Measurements from ENCODE around the gene UPK2. TPM values are rescaled to one million over a fixed set of nuclear protein-coding genes. Genes with fewer than 3 reads are reported as not detected.

Gene UPK2
- total and polyA plus RNA-seq, 2 of the 13 experiments (the other 11 are each of a cell fraction or from before 2014, with no cell fraction given): not detected

DNA sequence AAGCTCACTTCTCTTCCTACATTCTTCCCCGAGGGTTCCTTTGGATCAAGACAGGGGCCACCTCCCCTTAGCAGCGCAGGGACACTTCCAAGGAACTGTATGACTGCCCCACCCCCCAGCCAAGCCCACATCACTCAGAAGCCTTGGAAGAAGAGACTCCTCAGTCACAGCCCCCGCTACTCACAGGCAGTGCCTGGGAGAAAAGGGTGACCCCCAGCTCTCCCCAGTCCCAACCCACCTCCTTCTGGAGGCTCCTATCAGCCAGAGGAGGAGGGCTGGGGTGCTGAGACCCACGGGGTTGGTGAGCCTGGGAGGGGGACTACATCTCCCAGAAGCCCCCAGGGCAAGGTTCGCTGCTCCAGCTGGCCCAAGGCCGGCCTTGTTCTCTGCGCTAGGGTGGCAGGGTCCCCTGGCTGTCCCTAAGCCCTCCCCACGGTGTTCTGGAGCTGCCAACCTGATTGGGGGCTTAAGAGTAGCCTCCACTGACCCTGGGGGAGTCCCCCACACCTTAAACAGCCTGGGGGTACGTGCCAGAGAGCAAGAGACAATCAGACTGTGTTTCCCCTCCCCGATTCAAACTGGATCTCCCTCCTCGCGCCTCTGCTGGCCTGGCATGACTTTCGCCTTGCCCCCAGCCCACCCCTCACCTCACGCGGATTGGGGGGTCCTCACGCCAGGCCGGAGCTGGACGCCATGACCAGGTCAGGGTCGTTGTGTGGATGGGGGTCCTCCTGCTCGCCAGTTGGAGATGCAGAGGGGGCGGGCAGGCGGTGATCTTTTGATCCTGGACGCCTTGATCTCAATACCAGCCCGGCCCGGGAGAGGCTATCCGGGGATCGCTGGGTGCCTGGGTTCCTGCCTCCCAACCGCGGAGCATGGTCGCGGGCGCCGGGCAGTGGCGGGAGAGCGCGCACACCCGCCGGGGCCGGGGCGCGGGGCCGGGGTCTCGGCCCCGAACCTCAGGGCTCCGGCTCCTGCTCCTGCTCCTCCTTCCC is 31.2 kb upstream of the UPK2 start (continued):
- TF ChIP-seq, protein P1, sequence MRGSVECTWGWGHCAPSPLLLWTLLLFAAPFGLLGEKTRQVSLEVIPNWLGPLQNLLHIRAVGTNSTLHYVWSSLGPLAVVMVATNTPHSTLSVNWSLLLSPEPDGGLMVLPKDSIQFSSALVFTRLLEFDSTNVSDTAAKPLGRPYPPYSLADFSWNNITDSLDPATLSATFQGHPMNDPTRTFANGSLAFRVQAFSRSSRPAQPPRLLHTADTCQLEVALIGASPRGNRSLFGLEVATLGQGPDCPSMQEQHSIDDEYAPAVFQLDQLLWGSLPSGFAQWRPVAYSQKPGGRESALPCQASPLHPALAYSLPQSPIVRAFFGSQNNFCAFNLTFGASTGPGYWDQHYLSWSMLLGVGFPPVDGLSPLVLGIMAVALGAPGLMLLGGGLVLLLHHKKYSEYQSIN (CRISPR knock-in tag; IDR thresholded peaks at IDR 0.05; ENCODE audit: borderline replicate concordance): no peak
- TF ChIP-seq SOX6 (IDR thresholded peaks at IDR 0.05) (no peak), SOX6 (CRISPR knock-in tag; IDR thresholded peaks at IDR 0.05) (peak; percentile 8; the same call in 1 of the 2 replicates), SMYD3 (CRISPR knock-in tag; IDR thresholded peaks at IDR 0.05) (no peak), RXRB (CRISPR knock-in tag; IDR thresholded peaks at IDR 0.05; ENCODE audit: borderline replicate concordance) (no peak; the same call in 1 of the 2 replicates), ZBTB44 (CRISPR knock-in tag; IDR thresholded peaks at IDR 0.05) (no peak), KLF13 (CRISPR knock-in tag; IDR thresholded peaks at IDR 0.05) (no peak), NCOA5 (CRISPR knock-in tag; IDR thresholded peaks at IDR 0.05) (no peak), HOXA5 (CRISPR knock-in tag; IDR thresholded peaks at IDR 0.05) (no peak), ISX (CRISPR knock-in tag; conservative IDR thresholded peaks at IDR 0.05) (no peak), HOXA7 (CRISPR knock-in tag; IDR thresholded peaks at IDR 0.05) (no peak), ZNF850 (CRISPR knock-in tag; conservative IDR thresholded peaks at IDR 0.05) (no peak), MED8 (CRISPR knock-in tag; IDR thresholded peaks at IDR 0.05; ENCODE audit: insufficient replicate concordance) (no peak)
- TF ChIP-seq, protein P2, sequence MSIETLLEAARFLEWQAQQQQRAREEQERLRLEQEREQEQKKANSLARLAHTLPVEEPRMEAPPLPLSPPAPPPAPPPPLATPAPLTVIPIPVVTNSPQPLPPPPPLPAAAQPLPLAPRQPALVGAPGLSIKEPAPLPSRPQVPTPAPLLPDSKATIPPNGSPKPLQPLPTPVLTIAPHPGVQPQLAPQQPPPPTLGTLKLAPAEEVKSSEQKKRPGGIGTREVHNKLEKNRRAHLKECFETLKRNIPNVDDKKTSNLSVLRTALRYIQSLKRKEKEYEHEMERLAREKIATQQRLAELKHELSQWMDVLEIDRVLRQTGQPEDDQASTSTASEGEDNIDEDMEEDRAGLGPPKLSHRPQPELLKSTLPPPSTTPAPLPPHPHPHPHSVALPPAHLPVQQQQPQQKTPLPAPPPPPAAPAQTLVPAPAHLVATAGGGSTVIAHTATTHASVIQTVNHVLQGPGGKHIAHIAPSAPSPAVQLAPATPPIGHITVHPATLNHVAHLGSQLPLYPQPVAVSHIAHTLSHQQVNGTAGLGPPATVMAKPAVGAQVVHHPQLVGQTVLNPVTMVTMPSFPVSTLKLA (IDR thresholded peaks at IDR 0.05): no peak
- TF ChIP-seq, protein P3, sequence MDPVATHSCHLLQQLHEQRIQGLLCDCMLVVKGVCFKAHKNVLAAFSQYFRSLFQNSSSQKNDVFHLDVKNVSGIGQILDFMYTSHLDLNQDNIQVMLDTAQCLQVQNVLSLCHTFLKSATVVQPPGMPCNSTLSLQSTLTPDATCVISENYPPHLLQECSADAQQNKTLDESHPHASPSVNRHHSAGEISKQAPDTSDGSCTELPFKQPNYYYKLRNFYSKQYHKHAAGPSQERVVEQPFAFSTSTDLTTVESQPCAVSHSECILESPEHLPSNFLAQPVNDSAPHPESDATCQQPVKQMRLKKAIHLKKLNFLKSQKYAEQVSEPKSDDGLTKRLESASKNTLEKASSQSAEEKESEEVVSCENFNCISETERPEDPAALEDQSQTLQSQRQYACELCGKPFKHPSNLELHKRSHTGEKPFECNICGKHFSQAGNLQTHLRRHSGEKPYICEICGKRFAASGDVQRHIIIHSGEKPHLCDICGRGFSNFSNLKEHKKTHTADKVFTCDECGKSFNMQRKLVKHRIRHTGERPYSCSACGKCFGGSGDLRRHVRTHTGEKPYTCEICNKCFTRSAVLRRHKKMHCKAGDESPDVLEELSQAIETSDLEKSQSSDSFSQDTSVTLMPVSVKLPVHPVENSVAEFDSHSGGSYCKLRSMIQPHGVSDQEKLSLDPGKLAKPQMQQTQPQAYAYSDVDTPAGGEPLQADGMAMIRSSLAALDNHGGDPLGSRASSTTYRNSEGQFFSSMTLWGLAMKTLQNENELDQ (CRISPR knock-in tag; IDR thresholded peaks at IDR 0.05; ENCODE audit: borderline replicate concordance): no peak
- TF ChIP-seq, protein P4, sequence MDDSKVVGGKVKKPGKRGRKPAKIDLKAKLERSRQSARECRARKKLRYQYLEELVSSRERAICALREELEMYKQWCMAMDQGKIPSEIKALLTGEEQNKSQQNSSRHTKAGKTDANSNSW (CRISPR knock-in tag; IDR thresholded peaks at IDR 0.05; ENCODE audit: borderline replicate concordance): no peak
- TF ChIP-seq, protein P5, sequence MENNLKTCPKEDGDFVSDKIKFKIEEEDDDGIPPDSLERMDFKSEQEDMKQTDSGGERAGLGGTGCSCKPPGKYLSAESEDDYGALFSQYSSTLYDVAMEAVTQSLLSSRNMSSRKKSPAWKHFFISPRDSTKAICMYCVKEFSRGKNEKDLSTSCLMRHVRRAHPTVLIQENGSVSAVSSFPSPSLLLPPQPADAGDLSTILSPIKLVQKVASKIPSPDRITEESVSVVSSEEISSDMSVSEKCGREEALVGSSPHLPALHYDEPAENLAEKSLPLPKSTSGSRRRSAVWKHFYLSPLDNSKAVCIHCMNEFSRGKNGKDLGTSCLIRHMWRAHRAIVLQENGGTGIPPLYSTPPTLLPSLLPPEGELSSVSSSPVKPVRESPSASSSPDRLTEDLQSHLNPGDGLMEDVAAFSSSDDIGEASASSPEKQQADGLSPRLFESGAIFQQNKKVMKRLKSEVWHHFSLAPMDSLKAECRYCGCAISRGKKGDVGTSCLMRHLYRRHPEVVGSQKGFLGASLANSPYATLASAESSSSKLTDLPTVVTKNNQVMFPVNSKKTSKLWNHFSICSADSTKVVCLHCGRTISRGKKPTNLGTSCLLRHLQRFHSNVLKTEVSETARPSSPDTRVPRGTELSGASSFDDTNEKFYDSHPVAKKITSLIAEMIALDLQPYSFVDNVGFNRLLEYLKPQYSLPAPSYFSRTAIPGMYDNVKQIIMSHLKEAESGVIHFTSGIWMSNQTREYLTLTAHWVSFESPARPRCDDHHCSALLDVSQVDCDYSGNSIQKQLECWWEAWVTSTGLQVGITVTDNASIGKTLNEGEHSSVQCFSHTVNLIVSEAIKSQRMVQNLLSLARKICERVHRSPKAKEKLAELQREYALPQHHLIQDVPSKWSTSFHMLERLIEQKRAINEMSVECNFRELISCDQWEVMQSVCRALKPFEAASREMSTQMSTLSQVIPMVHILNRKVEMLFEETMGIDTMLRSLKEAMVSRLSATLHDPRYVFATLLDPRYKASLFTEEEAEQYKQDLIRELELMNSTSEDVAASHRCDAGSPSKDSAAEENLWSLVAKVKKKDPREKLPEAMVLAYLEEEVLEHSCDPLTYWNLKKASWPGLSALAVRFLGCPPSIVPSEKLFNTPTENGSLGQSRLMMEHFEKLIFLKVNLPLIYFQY (CRISPR knock-in tag; IDR thresholded peaks at IDR 0.05; ENCODE audit: borderline replicate concordance): no peak

Data from HepG2 (cell line).